B cell (primary cell): ENCODE measurements around the gene POLR1D. TPM values are rescaled to one million over a fixed set of nuclear protein-coding genes. Genes with fewer than 3 reads are reported as not detected.

Experiments
- ATAC-seq: fragments of 200-7000 bp; cut with Tn5 transposase; one replicate; pipeline ENCODE4 v1.10.0; 2021; ENCODE audit warnings: low read depth, mild to moderate bottlenecking, moderate number of reproducible peaks, moderate library complexity
- CTCF ChIA-PET: fragments of 350-600 bp; sonication (Branson Sonifier 250); formaldehyde crosslinking; loops from one replicate; lab custom pipeline; 2021; ENCODE audit warnings: antibody characterized with exemption, inconsistent platforms; lab: Charles Lee
- POLR2A ChIA-PET: fragments of 350-600 bp; sonication (Branson Sonifier 250); formaldehyde crosslinking; loops from one replicate; lab custom pipeline; 2021; ENCODE audit warnings: antibody characterized with exemption; lab: Charles Lee
- DNase-seq: peaks from one replicate; pipeline ENCODE4 v3.0.0; 2013
- H2AFZ ChIP-seq: 2 replicates; pipeline ENCODE4 v1.6.1; 2012; ENCODE audit warnings: mild to moderate bottlenecking, low read depth, low read length; ENCODE audit not compliant: insufficient read depth, poor library complexity, severe bottlenecking
- H3K27ac ChIP-seq, 2 donors: 1 replicate in 1 of 2; 2 replicates in 1 of 2; pipeline ENCODE4 v1.5.1; 2012 to 2013; ENCODE audit warnings: low read length in 2 of 2, mild to moderate bottlenecking in 2 of 2, moderate library complexity in 1 of 2
- H3K27me3 ChIP-seq, 4 experiments: fragments of 200-600 bp in 1 of 4; sonication (generic) in 1 of 4; replicated peaks in 1 of 4; 1 replicate in 2 of 4; 2 replicates in 2 of 4; pipeline versions ENCODE4 v1.6.1 to v1.7.0; 2013 to 2016; ENCODE audit warnings: low read length in 3 of 4, mild to moderate bottlenecking in 2 of 4, mixed read lengths in 1 of 4, moderate library complexity in 1 of 4; ENCODE audit not compliant: insufficient read depth in 4 of 4, control insufficient read depth in 3 of 4; ENCODE audit errors: control extremely low read depth in 1 of 4
- H3K36me3 ChIP-seq, 2 experiments: replicated peaks in 1 of 2; 1 replicate in 1 of 2; 2 replicates in 1 of 2; pipeline versions ENCODE4 v1.6.1 to v1.7.1; 2013; ENCODE audit warnings: low read length in 1 of 2; ENCODE audit not compliant: insufficient read depth in 2 of 2, control insufficient read depth in 1 of 2; ENCODE audit errors: control extremely low read depth in 1 of 2, extremely low read depth in 1 of 2
- H3K4me1 ChIP-seq, 2 donors: fragments of 200-600 bp in 1 of 2; sonication (generic) in 1 of 2; 1 replicate in 1 of 2; 2 replicates in 1 of 2; pipeline versions ENCODE4 v1.5.1 to v1.6.1; 2013 to 2017; ENCODE audit warnings: low read length in 2 of 2; ENCODE audit not compliant: control insufficient read depth in 2 of 2, insufficient read depth in 2 of 2
- H3K4me2 ChIP-seq: replicated peaks from 2 replicates; pipeline ENCODE3; 2012; ENCODE audit warnings: mild to moderate bottlenecking, low read depth, low read length; ENCODE audit not compliant: poor library complexity, severe bottlenecking
- H3K4me3 ChIP-seq, 5 experiments: fragments of 200-600 bp in 1 of 5; sonication (generic) in 1 of 5; 1 replicate in 3 of 5; 2 replicates in 2 of 5; pipeline versions ENCODE4 v1.5.1 to v1.7.0; 2011 to 2016; ENCODE audit warnings: low read length in 4 of 5, mild to moderate bottlenecking in 4 of 5, low read depth in 2 of 5, control low read depth in 1 of 5, moderate library complexity in 1 of 5; ENCODE audit not compliant: insufficient read depth in 1 of 5; ENCODE audit errors: control extremely low read depth in 1 of 5, extremely low read depth in 1 of 5
- H3K79me2 ChIP-seq: fragments of 200-600 bp; sonication (generic); one replicate; pipeline ENCODE4 v1.6.0; 2016; ENCODE audit warnings: low read length; ENCODE audit not compliant: control insufficient read depth, insufficient read depth
- H3K9ac ChIP-seq: fragments of 200-600 bp; sonication (generic); 2 replicates; pipeline ENCODE4 v1.6.1; 2017; ENCODE audit warnings: mild to moderate bottlenecking, low read length, moderate library complexity
- H3K9me3 ChIP-seq, 3 donors: one replicate each; pipeline versions ENCODE4 v1.6.1 to v1.7.1; 2013; ENCODE audit warnings: low read length in 2 of 3; ENCODE audit not compliant: control insufficient read depth in 2 of 3, insufficient read depth in 1 of 3; ENCODE audit errors: control extremely low read depth in 1 of 3
- H4K20me1 ChIP-seq: 2 replicates; pipeline ENCODE4 v1.6.0; 2012; ENCODE audit warnings: mild to moderate bottlenecking, low read length; ENCODE audit not compliant: insufficient read depth, control insufficient read depth, poor library complexity, severe bottlenecking
- H3K27ac Mint-ChIP-seq: one replicate; pipeline ENCODE4 v1.8.0; 2021; ENCODE audit warnings: mixed read lengths
- H3K27me3 Mint-ChIP-seq: one replicate; pipeline ENCODE4 v1.8.0; 2021; ENCODE audit warnings: mixed read lengths
- H3K4me1 Mint-ChIP-seq: one replicate; pipeline ENCODE4 v1.8.0; 2021; ENCODE audit warnings: mixed read lengths
- H3K4me3 Mint-ChIP-seq: one replicate; pipeline ENCODE4 v1.8.0; 2021; ENCODE audit warnings: mixed read lengths
- H3K9me3 Mint-ChIP-seq: one replicate; pipeline ENCODE4 v1.8.0; 2022; ENCODE audit warnings: mixed read lengths; ENCODE audit not compliant: insufficient read depth
- CTCF ChIP-seq: fragments of 200-600 bp; IDR thresholded peaks from one replicate; pipeline ENCODE4 v1.8.0; 2022; ENCODE audit warnings: antibody characterized with exemption, mild to moderate bottlenecking
- EZH2 ChIP-seq: IDR thresholded peaks from 2 replicates; pipeline ENCODE4 v1.6.1; 2012; ENCODE audit warnings: borderline replicate concordance, low read depth, mild to moderate bottlenecking, moderate library complexity, low read length; ENCODE audit not compliant: insufficient read depth, poor library complexity, severe bottlenecking
- WGBS: methylation state at CpG from one replicate; pipeline ENCODE4 v1.1.5; 2013; ENCODE audit warnings: missing lambda C conversion rate; ENCODE audit not compliant: insufficient coverage; 5-methylcytosine and 5-hydroxymethylcytosine counted together
- intact Hi-C: fragments of 100-400 bp; cut with micrococcal nuclease; formaldehyde crosslinking; loops from one replicate; pipeline ENCODE4 v1.10.0; 2022
- polyA plus RNA-seq: library from polyadenylated mRNA; depleted of rRNA; stranded (reverse); fragments of >200 nt; gene quantifications from 2 replicates; pipeline ENCODE4 v1.2.3, GENCODE V29; 2012
- total RNA-seq, 2 donors: library from RNA; stranded (reverse); fragments of 120-200 nt in 1 of 2; gene quantifications; 1 replicate in 1 of 2; 2 replicates in 1 of 2; pipeline versions ENCODE4 v1.2.3 to v1.2.4, GENCODE V29; 2013 to 2022

POLR1D gene
- total and polyA plus RNA-seq, 2 donors (not counting 1 experiment from before 2014, with no cell fraction given), result 130 to 144 TPM

DNA sequence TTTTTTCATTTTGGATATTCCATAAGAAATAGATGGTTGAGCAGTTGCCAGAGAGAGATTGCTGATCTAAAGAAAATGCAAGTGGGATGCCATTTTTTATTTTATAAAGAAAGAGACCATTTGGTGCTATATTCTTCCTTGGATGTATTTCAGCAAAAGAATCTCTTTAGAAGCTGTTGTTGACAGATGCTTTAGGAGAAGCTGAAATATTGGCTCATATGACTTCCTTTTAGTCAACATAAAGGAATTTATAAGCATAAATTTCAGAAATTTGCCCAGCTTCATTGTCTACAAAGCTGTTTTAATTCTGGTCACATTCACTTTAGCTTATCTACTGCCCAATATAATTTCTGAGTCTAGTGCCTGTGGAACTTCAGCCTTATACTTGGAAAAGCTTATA lies 36.9 kb downstream of the POLR1D start:
- intact Hi-C loops, result no loop called here
- no peaks in the 10 kb centered on the region for H3K9me3 Mint-ChIP-seq
- POLR2A ChIA-PET, result no interaction called here
- CTCF ChIA-PET, result interaction anchor here (1.1 kb wide), 1 partner anchor 11 kb away, joined by 3 read pairs; no protein-coding TSS in a partner anchor
- peaks cover 5% of the 10 kb centered on the region for H4K20me1 ChIP-seq
- DNase-seq (no peak), ATAC-seq (no peak)
- H3K4me2 ChIP-seq, result no peak overlapping the region
- H3K27me3 ChIP-seq, result no peaks in the 10 kb centered on the region
- H3K27ac Mint-ChIP-seq, result no peak overlapping the region
- no peak overlapping the region for H3K9ac ChIP-seq
- no peak overlapping the region for H2AFZ ChIP-seq
- no peaks in the 10 kb centered on the region for H3K4me1 ChIP-seq
- no peak overlapping the region for H3K27ac ChIP-seq
- H3K79me2 ChIP-seq, result peaks cover 4% of the 10 kb centered on the region
- no peaks in the 10 kb centered on the region for H3K27me3 Mint-ChIP-seq
- no peak overlapping the region for H3K4me3 ChIP-seq
- no peaks in the 10 kb centered on the region for H3K4me1 Mint-ChIP-seq
- no peak overlapping the region for H3K4me3 Mint-ChIP-seq
- H3K9me3 ChIP-seq, result no peaks in the 10 kb centered on the region
- no peak for TF ChIP-seq EZH2
- TF ChIP-seq CTCF, result no peak
- H3K36me3 ChIP-seq, result peaks cover 0 to 8% of the 10 kb centered on the region in 2 experiments

DNA sequence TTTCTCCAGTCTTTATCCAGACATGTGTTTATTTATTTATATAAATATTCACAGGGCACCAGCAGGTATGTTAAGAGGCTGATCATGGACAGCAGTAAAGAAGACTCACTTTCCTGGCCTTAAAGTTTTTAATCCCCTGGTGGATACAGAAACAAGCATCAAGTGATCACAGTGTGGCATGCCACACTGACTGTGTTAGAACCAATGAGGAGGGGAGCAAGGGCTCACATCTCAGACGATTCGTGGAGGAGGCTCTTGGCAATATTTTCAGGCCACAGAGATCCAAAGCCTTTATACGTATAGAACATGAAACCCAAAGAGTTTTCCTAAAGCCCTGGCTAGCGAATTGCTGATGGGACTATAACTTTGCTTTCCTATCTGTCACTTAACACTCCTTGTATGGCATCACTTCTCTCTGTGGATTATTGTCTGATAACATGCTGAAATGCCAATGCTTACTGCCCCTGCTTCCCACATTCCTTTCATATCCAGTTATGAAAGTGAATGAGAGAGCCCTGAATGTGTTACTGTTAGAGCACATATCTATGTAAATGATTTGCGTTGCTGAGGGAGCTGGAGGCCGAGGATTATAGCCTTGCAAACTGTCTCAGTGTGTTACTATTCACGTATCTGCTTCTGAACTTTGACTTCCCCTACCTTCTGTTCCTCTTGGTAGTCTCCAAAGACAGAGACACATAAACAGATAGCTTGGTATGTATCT lies 37.6 kb downstream of the POLR1D start:
- Histone ChIP-seq H2AFZ (no peak overlapping the region), H3K9ac (no peak overlapping the region), H3K4me2 (no peak overlapping the region), H3K27me3 (no peaks in the 10 kb centered on the region), H4K20me1 (peaks cover 5% of the 10 kb centered on the region), H3K36me3 (peaks cover 0 to 10% of the 10 kb centered on the region in 2 experiments), H3K9me3 (no peaks in the 10 kb centered on the region), H3K4me1 (no peaks in the 10 kb centered on the region), H3K79me2 (peaks cover 4% of the 10 kb centered on the region), H3K4me3 (no peak overlapping the region), H3K27ac (no peak overlapping the region)
- H3K9me3 Mint-ChIP-seq, result no peaks in the 10 kb centered on the region
- TF ChIP-seq CTCF, result no peak
- no peak for TF ChIP-seq EZH2
- no peak overlapping the region for H3K4me3 Mint-ChIP-seq
- no peak for ATAC-seq
- DNase-seq, result no peak
- POLR2A ChIA-PET, result no interaction called here
- no peaks in the 10 kb centered on the region for H3K4me1 Mint-ChIP-seq
- CTCF ChIA-PET, result interaction anchor here (0.7 kb wide), 1 partner anchor 206 kb away, joined by 4 read pairs; no protein-coding TSS in a partner anchor
- H3K27me3 Mint-ChIP-seq, result no peaks in the 10 kb centered on the region
- intact Hi-C loops, result no loop called here
- no peak overlapping the region for H3K27ac Mint-ChIP-seq
- WGBS, result 100% methylated on average over 6 of the region's 7 CpGs
